Kidney epithelial cell (primary cell): ENCODE results near the gene NALF2. TPM values are rescaled to one million over a fixed set of nuclear protein-coding genes. Genes with fewer than 3 reads are reported as not detected.

Source experiments
- DNase-seq: peaks from one replicate; pipeline ENCODE4 v3.0.0-alpha.2; 2010; ENCODE audit warnings: low read depth
- H3K27me3 ChIP-seq: 2 replicates; pipeline ENCODE4 v1.6.0; 2011; ENCODE audit warnings: low read length; ENCODE audit not compliant: control insufficient read depth, insufficient read depth
- H3K36me3 ChIP-seq: 2 replicates; pipeline ENCODE4 v1.5.1; 2011; ENCODE audit warnings: low read length; ENCODE audit not compliant: control insufficient read depth, insufficient read depth
- H3K4me3 ChIP-seq: 2 replicates; pipeline ENCODE4 v1.5.1; 2011; ENCODE audit warnings: low read depth, mild to moderate bottlenecking, control low read depth, low read length
- CTCF ChIP-seq: IDR thresholded peaks from 2 replicates; pipeline ENCODE4 v1.5.1; 2011; ENCODE audit warnings: mild to moderate bottlenecking, moderate library complexity, low read length, control low read depth, inconsistent platforms; ENCODE audit not compliant: insufficient read depth, poor library complexity, severe bottlenecking
- total RNA-seq: library from RNA; depleted of rRNA; stranded (reverse); fragments of >200 nt; gene quantifications from 2 replicates; pipeline ENCODE4 v1.2.3, GENCODE V29; 2015

The NALF2 gene
- total RNA-seq, 1 donor from 2014 or later = 3.6 TPM

- TF ChIP-seq CTCF = no peak
- no peak for DNase-seq
- H3K4me3 ChIP-seq = no peak overlapping the region
These were observed 10.4 kb upstream of the NALF2 start for GRCh38 chrX:69493766-69494165.

GRCh38 chrX:69496183-69496582 lies 7.9 kb upstream of the NALF2 start:
- DNase-seq = no peak
- H3K36me3 ChIP-seq = no peaks in the 10 kb centered on the region
- H3K27me3 ChIP-seq = peaks cover 4% of the 10 kb centered on the region
- TF ChIP-seq CTCF = no peak
- H3K4me3 ChIP-seq = no peak overlapping the region

More at GRCh38 chrX:69493766-69494165, 10.4 kb upstream of the NALF2 start:
- no peaks in the 10 kb centered on the region for H3K27me3 ChIP-seq
- no peaks in the 10 kb centered on the region for H3K36me3 ChIP-seq

DNA sequence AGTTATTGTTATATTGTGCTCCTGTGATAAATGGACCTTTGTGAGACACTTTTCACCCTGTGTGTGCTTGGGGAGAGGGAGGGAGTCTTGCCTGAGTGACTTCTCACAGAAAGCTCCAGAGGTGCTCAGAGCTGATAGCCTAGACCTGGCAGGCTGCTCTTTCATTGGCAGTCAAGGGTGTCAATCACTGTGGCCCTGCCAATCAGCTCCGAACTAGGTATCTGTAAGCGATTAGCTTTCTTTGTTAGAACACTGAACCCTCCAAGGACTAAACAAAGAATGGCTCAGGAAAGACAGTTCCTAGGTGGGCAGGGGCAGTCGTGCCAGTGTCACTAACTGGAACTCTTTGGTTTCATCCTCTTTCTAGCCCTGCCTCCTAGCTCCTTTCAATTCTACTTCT lies 2.7 kb upstream of the NALF2 start:
- Histone ChIP-seq H3K27me3 (peaks cover 24% of the 10 kb centered on the region), H3K36me3 (no peaks in the 10 kb centered on the region), H3K4me3 (no peak overlapping the region)
- DNase-seq = no peak
- no peak for TF ChIP-seq CTCF

DNA sequence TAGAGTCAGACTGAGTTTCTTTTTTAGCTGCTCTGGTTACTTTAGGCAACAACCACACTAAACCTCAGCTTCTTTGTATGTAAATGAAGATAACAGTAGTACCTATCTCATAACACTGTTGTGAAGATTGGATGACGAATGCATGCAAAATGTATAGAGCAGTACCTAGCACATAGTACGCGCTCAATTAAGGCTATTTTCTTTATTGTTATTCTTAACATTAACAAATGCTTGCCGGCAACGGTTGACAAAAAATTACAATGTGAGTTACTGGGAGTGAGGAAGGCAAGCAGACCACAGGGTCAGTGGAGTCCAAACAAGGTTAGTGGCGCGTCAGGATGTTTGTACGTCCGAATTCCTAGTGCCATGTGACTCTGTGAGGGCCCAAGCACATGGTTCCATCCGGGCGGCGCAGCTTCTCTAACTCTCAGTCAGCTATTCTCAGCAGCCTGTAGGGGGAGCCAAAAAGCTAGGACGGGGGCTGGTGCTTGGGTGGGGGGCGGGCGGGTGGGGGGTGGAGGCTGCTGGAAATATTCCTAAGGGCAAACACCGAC lies 821 bp upstream of the NALF2 start:
- DNase-seq = no peak
- TF ChIP-seq CTCF = peak; percentile 20
- no peak overlapping the region for H3K4me3 ChIP-seq
- H3K36me3 ChIP-seq = no peaks in the 10 kb centered on the region
- H3K27me3 ChIP-seq = peaks cover 35% of the 10 kb centered on the region

GRCh38 chrX:69504626-69505612 lies 793 bp downstream of the NALF2 start:
- no peak for TF ChIP-seq CTCF

More at GRCh38 chrX:69504626-69505612, 793 bp downstream of the NALF2 start:
- DNase-seq = no peak
- Histone ChIP-seq H3K27me3 (peaks cover 38% of the 10 kb centered on the region), H3K36me3 (no peaks in the 10 kb centered on the region), H3K4me3 (peak overlapping the region; percentile 41)
